ENCODE results near the gene HNRNPDL.
"Not testable (repeated sequence)": the region's sequence is repeated elsewhere in the genome, so short reads cannot be mapped to it uniquely, and the experiment has no call there.

Gene HNRNPDL

DNA sequence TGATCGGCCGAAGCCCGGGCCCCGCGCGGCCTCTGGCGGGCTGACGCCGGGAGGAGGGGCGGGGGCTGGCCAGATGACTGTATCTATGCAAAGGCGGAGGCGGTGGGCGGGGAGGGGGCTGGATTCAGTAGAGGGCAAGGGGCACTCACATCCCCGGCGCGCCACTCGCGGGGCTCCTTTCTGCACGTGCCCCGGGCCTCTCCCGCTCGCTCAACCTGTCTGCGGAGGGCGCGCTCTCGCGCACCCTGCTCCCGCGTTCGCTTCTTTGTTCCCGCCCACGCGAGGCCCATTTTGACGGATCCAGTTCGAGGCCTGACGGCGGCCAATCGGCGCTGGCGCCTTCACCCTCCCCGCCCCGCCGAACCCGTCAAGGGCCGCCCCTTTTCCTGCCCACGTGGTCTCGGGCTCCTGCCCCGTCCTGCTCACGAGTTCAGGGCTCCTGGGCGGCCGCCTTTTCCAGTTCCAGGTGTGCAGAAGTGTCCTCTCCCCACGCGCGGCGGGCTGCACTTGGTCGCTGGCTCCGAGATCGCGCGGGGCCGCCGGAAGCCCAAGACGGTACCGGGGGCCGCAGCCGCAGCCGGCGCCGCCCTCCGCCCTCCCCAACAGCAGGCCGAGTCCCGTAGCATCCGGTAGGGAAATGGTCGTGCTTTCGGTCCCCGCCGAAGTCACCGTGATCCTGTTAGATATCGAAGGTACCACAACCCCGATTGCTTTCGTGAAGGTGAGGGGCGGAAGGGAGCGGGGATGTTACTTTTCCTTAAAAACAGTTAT lies at the start of gene HNRNPDL, which contains the start of gene ENOPH1:
HNRNPDL (minus strand) TSS at position 270 of the 771 bp plus-strand sequence. CDS start 772 bp downstream, outside the sequence.
ENOPH1 (plus strand) TSS at position 398 of the 771 bp plus-strand sequence; CDS start at position 638, 240 bp downstream.
- DNase-seq (ENCODE audit: low spot score): peak; percentile 94

DNA sequence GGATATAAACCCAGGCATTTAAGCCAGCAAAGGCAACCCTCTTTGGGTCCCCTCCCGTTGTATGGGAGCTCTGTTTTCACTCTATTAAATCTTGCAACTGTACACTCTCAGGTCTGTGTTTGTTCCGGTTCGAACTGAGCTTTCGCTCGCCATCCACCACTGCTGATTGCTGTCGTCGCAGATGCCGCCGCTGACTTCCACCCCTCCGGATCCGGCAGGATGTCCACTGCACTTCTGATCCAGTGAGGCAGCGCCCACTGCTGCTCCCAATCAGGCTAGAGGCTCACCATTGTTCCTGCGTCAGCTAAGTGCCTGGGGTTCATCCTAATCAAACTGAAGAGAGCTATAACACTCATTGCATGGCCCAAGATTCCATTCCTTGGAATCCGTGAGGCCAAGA lies 49.3 kb upstream of the HNRNPDL start:
- no peak for DNase-seq (ENCODE audit: low spot score)

DNA sequence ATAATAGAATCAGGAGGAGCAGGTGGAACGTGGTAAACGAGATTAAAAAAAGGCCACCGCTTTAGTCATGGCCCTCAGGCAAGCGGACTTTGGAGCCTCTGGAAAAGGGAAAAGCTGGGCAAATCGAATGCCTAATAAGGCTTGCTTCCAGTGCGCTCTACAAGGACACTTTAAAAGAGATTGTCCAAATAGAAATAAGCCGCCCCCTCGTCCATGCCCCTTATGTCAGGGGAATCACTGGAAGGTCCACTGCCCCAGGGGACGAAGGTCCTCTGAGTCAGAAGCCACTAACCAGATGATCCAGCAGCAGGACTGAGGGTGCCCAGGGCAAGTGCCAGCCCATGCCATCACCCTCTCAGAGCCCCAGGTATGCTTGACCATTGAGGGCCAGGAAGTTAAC lies 47.2 kb upstream of the HNRNPDL start:
- not testable (repeated sequence) for DNase-seq (ENCODE audit: low spot score)

DNA sequence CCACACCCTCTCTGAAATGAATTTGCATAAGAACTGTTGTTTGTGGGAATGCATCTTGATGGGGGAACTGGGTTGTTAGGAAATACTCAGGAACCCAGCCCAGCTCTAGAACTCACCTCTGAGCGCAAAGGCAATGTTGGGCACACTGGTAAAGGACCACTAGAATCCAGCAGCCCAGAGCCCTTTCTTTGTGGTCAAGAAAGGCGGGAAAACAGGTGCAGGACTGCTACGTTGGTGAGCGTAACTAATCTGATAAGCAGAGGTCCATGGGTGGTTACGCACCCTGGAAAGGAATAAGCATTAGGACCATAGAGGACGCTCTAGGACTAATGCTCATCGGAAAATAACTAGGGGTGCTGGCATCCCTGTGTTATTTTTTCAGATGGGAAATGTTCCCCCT lies 45.7 kb upstream of the HNRNPDL start:
- not testable (repeated sequence) for DNase-seq (ENCODE audit: low spot score)

DNA sequence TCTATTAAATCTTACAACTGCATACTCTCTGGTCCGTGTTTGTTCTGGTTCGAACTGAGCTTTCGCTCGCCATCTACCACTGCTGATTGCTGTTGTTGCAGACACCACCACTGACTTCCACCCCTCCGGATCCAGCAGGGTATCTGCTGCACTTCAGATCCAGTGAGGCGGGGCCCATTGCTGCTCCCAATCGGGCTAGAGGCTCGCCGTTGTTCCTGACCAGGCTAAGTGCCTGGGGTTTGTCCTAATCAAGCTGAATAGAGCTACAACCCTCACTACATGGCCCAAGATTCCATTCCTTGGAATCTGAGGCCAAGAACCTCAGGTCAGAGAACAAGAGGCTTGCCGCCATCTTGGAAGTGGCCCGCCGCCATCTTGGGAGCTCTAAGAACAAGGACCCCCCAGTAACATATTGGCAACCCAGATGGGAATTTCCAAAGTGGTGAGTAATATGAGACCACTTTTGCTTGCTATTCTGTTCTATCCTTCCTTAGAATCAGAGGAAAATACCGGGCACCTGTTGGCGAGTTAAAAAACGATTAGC lies 43.4 kb upstream of the HNRNPDL start:
- no peak for DNase-seq (ENCODE audit: low spot score)

DNA sequence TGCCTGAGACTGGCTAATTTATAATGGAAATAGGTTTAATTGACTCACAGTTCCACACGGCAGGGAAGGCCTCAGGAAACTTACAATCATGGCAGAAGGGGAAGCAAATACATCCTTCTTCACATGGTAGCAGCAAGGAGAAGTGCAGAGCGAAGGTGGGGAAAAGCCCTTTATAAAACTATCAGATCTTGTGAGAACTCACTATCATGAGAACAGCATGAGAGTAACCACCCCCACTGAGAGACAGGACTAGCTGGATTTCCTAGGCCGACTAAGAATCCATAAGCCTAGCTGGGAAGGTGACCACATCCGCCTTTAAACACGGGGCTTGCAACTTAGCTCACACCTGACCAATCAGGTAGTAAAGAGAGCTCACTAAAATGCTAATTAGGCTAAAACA lies 42.8 kb upstream of the HNRNPDL start:
- DNase-seq (ENCODE audit: low spot score): not testable (repeated sequence)

DNA sequence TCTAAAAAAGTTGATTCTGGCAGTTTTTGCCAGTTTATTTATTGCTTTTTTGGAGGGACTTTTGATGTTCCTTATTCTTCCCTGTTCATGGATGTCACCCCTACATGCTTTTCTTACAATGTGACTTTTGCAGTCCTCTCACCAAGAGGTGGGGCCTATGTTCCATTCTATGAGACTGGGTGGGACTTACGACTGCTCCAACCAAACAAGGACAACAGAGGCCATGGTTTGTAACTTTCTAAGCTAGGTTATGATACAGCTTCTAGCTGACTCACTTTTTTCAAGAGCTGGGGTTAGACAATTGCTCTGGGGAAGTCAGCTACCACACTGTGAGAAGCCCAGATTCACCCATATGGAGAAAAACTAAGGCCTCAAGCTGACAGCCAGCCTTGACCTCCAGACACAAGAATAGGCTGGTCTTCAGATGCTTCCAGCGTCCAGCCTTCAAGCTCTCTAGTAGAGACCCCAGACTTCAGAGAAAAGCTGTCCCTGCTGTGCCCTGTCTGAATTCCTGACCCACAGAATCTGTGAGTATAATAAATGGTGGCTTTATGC lies 39.6 kb upstream of the HNRNPDL start:
- DNase-seq (ENCODE audit: low spot score): no peak

DNA sequence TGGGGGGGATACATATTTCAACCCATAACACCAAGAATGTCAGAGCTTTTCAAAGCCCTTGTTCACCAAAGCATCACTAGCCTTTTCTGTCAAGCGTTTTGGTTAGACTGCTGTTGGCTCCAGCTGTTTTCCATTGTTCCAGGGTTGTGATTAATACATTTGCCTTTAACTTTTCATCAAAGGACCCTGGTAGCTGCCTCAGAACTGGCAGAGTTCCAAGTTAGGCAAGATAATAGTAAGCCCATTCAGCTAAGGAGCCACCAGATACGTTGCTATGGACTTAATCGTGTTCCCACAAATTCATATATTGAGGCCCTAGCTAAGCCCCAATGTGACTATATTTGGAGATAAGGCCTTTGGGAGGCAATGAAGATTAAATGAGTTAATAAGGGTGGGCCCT lies 37.2 kb upstream of the HNRNPDL start:
- no peak for DNase-seq (ENCODE audit: low spot score)

DNA sequence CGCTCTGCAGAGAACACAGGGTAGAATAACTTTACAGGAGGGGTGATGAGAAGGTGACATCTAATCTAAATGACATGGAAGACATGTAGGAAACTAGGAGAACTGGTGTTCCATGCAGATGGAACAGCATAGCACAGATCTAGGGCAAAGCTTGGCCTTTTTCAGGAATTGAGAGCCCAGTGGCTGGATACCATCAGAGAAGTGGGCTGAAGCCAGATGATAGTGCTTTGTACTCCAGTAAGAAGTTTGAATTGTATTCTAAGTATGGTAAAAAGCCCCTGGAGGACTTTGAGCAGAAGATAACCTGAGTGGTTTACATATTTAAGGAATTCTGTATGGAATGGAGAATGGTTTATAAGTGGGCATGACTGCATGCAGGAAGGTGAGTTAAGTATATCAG lies 33.0 kb upstream of the HNRNPDL start:
- DNase-seq (ENCODE audit: low spot score): no peak

DNA sequence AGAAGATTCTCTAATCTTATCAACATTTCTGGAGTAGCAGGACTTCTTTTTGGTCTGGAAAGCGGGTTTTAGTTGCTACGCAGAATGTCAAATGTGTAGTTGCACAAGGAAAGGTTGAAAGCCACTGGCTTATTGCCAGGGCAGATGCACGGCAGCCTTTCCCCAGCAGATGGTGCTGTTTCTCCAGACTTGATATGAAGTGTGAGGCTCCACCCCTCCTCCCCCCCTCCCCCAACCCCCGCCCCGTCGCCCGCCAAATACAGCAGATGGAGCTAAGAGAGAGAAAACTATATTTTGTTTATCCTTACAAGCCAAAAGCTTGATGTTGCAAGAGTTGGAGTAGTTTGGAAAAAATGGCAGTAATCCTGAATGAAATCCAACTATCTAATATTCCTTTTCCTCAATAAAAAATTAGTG lies 32.2 kb upstream of the HNRNPDL start:
- peak; percentile 85 for DNase-seq (ENCODE audit: low spot score)

DNA sequence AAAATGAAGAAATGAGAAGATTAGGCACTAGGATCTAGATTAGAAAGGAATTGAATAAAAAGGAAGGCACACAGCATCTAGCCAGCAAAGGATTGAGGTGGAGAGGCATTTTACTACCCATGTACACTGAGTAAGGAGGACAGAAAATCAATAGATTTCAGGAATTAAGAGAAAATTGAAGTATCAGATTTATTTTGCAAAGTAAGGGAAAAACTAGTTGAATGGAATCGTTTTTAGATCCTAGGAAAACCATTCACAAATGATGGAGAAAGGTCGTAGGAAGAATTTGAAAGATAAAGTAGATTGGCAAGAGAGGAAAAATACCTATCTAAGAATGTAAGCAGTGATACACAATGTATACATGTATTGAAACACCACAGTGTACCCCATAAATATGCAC lies 31.4 kb upstream of the HNRNPDL start:
- DNase-seq (ENCODE audit: low spot score): no peak

DNA sequence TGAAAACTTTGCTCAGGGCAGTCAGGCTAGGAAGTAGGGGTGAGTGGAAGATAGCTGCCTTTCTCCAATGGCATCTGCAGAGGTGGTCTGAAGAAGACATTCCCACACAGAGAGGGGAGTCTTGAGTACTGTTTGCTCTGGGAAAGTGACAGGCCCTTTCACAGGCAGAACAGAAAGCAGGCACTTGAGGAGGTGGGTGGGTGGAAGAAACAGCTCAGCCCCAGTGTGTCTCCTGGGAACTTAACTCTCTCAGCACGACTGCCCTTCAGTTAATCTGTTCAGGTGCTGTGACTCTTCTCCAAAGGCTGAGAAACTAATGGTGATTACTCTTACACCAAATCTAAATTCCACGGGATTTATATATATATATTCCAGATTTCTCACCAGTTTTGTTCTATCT lies 28.5 kb upstream of the HNRNPDL start:
- DNase-seq (ENCODE audit: low spot score): no peak

DNA sequence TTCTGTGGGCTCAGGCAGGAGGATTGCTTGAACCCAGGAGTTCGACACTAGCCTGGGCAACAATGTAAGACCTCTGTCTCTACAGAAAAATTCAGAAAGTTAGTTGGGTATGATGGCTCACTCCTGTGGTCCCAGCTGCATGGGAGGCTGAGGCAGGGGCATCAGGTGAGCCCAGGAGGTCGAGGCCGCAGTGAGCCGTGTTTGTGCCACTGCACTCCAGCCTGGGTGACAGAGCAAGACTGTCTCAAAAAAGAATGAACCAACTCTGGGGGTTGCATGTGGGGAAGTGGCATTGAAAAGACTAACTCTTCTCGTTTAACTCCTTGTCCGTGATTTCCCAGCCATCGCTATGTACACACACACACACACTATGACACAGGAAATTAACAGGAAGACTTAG lies 27.0 kb upstream of the HNRNPDL start:
- no peak for DNase-seq (ENCODE audit: low spot score)

DNA sequence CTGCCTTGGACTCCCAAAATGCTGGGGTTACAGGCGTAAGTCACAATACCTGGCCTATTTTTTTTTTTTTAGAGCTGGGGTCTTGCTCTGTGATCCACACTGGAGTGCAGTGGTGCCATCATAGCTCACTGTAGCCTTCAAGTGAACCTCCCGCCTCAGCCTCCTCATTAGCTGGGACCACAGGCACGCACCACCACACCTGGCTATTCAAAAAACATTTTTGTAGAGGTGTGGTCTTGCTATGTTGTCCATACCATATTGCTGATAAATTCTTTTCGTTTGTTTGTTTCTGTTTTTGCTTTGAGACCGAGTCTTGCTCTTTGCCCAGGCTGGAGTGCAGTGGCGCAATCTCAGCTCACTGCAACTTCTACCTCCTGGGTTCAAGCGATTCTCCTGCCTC lies 21.8 kb upstream of the HNRNPDL start:
- no peak for DNase-seq (ENCODE audit: low spot score)

DNA sequence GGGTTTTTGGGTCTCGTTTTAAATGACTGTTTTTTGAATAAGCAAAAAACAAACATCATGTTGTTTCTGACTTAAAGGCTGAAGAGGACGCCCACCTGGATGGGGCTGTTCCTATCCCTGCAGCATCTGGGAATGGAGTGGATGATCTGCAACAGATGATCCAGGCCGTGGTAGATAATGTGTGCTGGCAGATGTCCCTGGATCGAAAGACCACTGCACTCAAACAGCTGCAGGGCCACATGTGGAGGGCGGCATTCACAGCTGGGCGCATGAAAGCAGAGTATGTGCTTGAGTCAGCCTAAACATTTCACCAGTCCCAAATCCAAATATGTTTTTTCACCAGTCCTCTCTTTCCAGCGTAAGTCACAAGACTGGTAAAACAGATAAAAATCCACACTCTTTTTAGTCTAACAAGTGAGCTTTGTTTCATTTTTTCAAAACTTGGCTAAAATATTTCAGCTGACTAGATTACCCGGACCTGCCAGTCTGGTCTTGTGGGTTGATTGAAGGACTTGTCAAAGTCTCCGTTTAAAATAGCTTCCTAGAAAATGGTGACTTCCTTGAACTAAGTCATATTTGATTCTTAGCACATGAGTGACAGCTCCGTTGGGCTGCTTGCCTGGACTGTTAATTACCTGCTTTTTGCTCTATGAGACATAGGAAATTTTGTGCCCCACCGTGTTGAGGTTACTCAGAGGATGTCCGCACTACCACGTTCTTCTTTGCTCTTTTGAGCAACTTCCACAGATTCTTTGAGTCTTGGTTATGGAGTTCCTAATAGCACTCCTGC lies 20.9 kb upstream of the HNRNPDL start:
- DNase-seq (ENCODE audit: low spot score): no peak

DNA sequence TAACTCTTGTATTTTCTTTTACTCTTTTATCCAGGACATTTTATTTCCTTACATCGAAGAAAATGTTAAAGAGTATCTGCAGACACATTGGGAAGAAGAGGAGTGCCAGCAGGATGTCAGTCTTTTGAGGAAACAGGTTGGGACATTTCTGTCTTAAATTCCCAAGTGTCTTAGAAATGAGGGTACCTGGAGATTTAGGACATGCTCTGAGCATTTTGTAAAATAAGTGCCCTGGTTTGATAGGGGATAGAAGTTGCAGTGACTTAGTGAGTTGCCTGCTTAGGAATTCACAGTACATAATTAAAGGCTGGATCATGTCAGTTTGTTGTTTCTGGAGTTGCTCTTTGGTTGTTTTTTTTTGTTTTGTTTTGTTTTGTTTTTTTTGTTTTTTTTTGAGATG lies 17.6 kb upstream of the HNRNPDL start:
- DNase-seq (ENCODE audit: low spot score): no peak

DNA sequence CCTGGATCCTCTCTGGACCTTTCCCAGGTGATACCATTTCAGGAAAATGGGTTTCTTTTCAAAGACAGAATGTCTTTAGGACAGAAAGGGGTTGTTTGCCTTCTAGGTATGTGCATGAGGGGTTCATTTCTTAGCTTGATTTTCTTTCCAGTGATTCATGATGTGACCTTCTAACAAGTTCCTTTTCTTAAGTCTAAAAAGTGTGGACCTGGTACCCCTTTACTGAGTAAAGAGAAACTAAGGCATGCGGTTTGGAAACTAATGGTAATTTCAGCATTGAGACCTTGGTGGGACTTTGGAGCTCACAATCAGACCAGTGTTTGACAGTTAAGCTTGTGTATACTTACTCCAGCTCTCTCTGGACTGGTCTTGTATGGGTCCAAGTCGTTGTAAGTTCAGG lies 8.8 kb upstream of the HNRNPDL start:
- no peak for DNase-seq (ENCODE audit: low spot score)

DNA sequence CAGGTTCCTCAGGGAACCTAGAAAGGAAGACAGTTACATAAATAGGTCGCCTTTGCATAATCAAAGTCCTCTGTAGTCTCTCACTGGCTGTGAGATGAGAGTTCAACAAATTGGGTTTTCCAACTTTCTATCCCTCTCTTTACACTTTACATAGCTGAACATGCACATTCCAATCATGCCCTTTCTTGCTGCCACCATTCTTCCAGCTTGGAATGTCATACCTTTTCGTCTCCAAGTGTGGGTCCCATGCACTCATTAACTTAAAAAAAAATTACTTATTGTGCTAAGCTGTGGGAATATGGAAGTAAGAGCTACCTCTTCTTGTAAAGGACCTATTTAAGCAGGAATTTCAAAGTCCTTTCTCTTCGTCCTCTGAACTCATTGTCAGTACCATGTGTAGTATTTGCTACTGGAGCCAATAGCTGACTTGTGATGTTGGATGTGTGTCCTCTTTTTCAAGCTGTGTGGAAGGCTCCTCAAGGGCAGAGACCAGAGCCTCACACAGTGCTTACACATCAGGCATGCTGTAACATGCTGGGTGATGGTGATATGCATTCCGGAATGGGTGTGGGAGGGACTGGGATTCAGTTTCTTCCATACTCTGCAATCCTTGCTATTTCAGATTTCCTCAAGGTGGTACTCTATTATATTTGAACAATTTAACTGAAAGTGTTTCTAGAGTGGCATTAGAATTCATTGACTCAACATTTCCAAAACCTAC lies 7.2 kb upstream of the HNRNPDL start:
- DNase-seq (ENCODE audit: low spot score): no peak

DNA sequence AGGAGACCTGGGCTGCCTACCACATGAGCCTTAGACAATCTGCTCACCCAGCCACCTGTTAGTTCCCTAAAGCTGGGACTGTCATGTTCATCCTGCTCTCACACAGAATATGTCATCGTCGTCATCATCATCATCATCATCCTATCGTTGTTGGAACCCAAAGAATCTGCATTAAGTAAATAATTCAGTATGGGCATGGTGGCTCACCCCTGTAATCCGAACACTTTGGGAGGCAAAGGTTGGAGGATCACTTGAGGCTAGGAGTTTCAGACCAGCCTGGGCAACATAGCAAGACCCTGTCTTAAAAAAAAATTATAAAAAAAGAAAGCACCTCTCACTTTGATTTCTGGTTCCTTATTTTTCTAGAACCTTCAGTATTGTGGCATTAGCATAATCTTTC lies 6.5 kb upstream of the HNRNPDL start:
- no peak for DNase-seq (ENCODE audit: low spot score)

DNA sequence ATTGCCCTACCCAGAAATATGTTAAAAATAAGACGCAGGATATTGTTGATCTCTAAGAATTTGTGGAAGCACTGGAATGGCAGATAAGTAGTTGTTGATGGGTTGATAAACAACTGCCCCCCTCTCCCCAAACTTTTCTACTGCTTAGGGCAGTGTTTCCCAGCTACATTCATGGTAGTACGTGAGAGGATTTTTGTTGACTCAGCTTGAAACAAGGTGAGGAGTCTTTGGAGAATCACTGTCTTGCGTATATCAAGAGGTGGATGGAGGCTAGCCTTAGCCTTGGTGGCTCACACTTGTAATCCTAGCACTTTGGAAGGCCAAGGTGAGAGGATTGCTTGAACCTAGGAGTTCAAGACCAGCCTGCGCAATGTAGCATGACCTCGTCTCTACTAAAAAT lies 5.9 kb upstream of the HNRNPDL start:
- DNase-seq (ENCODE audit: low spot score): no peak

DNA sequence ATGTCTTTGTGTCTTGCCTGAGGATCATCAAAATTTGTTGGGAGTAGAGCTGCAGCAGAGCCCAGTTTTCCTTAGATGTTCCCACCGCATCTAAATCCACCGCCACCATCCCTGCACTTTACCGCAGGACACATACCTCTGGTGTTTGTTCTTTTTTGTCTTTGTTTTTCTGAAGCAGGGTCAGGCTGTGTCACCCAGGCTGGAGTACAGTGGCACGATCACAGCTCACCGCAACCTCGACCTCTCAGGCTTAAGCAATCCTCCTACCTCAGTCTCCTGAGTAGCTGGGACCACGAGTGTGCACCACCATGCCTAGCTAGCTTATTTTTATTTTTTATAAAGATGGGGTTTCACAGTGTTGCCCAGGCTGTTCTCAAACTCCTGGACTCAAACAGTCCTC lies 4.7 kb upstream of the HNRNPDL start:
- no peak for DNase-seq (ENCODE audit: low spot score)

DNA sequence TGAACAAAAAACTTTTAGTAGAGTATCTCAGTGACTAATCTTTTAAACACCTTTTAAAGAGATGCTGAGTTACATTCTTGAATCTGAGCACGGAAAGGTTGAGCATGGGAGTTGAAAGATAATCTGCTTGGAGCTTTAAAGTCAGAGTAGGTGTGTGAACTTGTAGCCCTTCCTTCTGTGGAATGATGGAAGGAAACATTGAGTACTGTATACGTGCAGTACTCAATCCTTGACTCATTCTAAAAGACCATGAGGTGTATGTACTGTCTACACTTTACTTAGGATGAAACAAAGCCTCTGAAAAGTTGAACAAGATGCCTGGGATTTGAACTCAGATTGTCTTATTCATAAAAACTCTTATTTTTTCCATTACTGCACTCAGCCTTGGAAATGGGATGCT lies 3.5 kb upstream of the HNRNPDL start:
- no peak for DNase-seq (ENCODE audit: low spot score)
